ENCODE measurements around the gene PIGC.
A peak's percentile ranks its signal among the peaks of the same experiment; 100 is the strongest.

The PIGC gene

DNA sequence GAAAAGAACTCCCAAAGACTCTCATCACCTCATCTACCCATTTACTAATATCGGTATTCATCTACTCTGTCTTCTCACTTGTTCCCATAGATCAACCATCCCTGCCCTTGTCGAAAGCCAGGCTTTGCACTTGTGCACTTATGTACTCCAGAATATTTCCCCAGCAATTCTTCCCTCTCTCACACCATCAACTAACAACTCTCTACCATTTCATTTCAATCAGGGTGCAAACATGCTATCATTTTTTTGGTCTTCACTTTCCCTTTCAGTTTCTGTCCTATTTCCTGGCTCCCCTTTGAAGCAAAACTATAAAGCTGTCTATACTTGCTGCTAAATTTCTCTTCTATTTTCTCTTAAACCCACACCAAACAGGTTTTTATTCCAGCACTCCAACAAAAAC lies 16.7 kb downstream of the PIGC start:
- no peak for DNase-seq

DNA sequence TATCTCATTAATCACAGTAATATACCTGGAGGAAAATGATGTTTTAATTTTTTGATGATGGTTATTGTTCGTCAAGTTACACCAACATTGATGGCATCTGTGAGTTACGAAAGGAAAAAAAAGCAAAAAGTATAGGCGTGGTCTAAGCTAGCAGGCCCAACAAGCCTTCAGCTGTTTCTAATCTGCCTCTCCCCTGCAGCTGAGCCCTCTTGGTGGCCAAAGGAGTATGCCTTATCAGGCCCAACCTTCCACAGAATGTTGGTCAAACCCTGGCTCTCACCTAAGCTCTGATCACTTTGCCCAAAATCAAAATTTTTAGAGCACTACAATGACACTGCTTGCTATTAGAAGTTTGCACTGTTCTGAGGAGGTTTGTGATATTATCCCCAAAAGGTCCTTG lies 18.5 kb downstream of the PIGC start:
- DNase-seq: no peak

DNA sequence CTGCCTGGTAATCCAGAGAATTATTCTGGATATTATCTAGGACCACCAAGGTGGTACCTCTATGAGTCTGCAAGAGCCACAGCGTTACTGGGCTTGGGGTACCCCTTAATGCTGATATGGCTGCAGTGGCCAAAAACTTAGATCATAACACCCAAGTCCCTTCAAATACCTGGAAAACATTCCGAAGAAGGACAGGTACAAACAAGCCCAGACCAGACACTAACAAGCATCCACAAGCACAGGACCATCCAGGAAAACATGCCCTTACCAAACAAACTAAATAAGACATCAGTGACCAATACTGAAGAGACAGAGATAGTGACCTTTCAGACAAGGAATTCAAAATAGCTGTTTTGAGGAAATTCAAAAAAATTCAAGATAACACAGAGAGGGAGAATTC lies 20.5 kb downstream of the PIGC start:
- no peak for DNase-seq

DNA sequence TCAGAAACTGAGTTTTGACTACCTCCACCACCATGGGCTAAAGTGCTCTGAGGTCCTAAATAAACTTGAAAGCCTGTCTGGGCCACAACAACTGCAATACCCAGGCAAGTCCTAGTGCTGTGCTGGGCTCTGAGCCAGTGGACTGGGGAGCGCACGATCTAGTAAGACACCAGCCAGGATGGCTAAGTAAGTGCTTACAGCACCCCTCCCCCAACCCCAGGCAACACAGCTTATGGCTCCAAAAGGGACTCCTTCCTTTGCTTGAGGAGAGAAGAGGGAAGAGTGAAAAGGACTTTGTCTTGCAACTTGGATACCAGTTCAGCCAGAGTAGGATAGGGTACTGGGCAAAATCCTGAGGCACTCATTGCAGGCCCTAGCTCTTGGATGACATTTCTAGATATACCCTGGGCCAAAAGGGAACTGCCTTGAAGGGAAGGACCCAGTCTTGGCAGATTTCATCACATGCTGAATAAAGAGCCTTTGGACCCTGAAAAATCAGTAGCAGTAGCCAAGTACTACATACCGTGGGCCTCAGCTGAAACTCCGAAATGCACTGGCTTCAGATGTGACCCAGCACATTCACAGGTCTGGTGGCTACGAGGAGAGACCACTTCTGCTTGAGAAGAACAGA lies 21.8 kb downstream of the PIGC start:
- DNase-seq: no peak

DNA sequence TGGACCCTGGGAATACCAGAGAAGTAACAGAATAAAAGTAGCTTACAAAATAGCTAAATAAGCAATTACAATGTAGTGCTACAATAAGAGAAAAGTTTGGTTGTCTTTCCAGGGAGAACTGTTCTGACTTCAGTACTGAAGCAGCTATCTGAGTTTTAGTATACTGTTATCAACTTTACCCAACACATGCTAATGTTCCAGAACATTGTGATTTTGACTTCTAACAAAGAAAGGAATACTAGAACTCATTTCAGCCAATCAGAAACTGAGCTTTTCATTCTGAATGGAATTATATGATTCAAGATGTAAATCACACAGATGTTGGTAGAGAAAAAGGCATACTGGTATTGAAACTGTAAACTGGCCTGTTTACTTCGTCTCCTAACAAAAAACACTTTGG lies 23.5 kb downstream of the PIGC start, which contains the start of gene C1orf105:
Gene C1orf105, plus strand, starts transcription at position 301 of the 400 bp plus-strand sequence. CDS start 201 bp downstream, outside the sequence.
- DNase-seq: no peak

- DNase-seq: no peak
These were observed 26.3 kb downstream of the PIGC start for GRCh38 chr1:172417557-172417956.

DNA sequence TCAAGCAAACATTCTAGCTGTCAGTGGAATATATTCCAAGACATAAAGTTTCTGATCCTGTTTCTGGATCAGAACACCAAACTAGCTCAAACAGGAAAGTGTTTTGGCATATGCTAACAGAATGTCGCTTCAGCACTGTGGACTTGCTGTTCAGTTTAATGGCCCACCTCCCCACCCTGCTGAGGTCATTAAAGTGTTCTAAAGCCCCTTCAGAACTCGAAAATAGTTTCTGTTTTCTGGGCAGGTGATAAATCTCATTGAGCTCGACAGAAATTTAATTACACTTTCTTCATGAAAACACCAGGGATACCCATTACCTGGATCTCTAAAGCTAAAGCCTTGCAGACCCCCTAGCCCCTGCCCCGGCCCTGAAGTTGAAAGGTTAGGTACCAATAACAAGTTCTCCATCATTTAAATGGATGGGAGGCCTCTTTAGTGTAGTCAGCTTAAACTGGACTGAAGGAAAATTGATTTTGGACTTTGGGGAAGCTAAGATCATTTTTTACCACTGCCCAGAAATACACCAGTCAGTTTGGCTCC lies 27.3 kb downstream of the PIGC start:
- DNase-seq: no peak

GRCh38 chr1:172414331-172414730 lies 29.5 kb downstream of the PIGC start:
- no peak for DNase-seq

- DNase-seq: no peak
These were observed 32.0 kb downstream of the PIGC start for GRCh38 chr1:172411791-172412338.

- DNase-seq: no peak
These were observed 33.8 kb downstream of the PIGC start for GRCh38 chr1:172410027-172410426.

GRCh38 chr1:172408958-172409357 lies 34.9 kb downstream of the PIGC start:
- no peak for DNase-seq

- DNase-seq: no peak
These were observed 36.9 kb downstream of the PIGC start for GRCh38 chr1:172406968-172407367.

- no peak for DNase-seq
These were observed 38.0 kb downstream of the PIGC start for GRCh38 chr1:172405912-172406311.

DNA sequence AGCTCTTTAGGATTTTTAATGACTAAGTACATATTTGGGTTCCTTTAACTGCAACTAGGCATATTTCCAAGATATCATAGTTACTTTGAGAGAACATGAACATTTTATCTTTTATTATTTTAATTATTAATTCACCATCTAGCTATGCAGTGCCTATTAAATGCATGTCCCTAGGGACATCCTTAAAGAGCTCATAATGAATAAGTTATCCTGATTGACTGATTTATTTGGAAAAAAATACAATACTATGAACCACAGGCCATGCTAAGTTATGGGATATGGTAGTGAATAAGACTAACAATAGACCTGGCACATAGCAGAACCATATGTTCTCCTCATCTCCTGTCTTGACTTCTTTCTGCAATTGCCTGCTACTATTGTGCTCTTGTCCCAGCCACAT lies 39.7 kb downstream of the PIGC start:
- DNase-seq: no peak

DNA sequence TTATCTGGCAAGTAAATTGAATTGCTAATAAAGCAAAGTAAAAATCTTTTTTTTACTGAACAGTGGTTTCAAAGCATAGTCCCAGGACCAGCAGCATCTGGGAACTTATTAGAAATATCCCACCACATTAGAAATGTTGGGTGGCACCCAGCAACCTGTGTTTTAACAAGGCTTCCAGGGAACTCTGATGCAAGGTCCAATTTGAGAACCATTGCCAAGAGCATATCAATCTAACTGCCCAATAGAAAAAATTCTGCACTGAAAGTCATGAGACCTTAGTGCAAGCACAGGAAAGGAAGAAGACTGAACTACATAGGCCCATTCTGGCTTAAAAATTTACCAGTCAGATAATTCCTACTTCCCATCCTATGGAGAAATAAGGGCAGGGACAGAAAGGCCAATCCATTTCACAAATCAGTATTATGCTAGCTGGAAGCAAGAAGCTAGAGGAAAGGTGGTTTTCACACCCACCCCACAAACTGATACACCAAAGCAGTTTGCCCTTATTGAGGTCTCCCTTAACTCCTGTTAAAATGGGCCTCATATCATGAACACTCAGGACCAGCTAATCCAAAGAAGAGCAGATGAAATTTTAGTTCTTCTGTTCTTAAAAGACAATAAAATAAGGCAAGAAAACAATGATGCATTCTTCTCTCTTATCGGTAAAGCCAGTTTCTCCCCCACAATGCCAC lies 40.8 kb downstream of the PIGC start:
- DNase-seq: no peak

DNA sequence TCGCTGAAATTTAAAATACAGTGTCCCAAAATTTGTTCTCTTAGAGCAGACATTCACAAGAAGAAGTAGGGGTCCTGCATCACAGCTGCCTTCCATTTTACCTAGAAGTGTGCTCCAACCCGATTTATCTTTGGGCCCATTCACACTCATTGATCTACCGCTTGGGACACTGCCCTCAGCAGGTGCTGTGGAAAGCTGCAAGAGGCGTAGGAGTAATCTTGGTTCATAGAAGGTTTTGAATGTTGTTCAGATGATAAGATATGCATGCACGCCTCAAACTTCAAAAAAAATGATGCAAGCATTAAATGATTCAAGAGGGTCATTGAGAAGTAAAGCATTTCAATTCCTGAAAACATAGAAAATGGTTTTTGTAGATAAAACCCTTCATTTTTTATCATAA lies 42.0 kb downstream of the PIGC start:
- DNase-seq: no peak

GRCh38 chr1:172401477-172401876 lies 42.4 kb downstream of the PIGC start:
- no peak for DNase-seq

DNA sequence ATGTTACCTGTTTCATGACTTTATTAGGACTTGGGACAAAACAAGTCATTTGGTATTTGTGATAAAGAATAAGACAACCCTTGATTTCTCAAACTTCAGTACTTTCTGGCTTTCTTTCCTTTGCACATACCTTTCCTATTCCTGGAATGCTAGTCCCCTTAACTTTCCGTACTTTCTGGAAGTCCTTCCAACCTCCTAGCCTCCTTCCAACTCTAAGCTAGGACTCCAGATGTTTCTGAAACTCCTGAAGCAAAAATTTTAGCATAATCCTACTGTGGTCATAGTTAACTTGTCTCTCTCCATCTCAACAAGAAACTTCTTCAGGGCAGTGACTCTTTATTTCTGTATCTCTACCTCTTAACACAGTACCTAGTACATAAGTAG lies 43.2 kb downstream of the PIGC start:
- DNase-seq: no peak

GRCh38 chr1:172399756-172400721 lies 43.8 kb downstream of the PIGC start:
- DNase-seq: no peak

DNA sequence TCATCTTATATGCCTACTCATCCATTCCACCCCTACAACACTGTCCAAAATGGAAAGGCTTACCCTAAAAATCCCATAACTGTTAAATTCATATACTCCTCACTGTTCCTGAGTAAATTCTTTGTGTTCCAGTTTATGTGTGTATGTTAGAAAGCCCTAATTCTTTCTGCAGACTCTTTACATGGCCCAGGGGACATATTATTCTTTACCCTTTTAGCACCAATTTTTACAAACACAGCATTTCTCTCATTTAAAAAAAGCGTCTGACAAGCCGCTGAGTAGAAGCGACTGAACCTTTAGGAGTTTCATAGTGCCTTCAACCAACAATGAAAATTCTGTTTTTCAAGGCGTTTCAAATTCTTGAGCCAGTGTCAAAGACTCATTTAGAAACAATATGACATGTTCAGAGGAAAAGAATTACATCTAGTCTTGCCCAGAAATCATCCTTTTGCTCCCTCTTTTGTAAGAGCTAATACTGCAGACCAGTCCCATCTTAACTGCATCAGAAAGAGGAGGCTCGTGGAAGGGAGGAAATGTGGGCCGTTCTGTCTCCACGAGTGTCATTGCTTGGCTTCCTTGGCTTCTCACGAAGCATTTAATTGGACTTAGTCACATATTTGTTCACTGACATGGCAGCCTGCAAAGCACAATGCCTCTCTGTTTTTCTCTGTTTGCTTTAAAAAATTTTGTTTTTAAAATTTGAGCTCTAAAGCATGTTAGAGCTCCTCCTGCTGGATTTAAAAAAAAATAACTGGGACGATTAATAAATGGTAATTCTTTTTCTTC lies 44.7 kb downstream of the PIGC start:
- DNase-seq: peak; percentile 5

GRCh38 chr1:172398193-172398592 lies 45.7 kb downstream of the PIGC start:
- DNase-seq: no peak

- no peak for DNase-seq
These were observed 46.2 kb downstream of the PIGC start for GRCh38 chr1:172397633-172398032.

Measured in NCI-H345 (cell line).